T-cell (primary cell): ENCODE data around the gene MSLN. TPM values are rescaled to one million over a fixed set of nuclear protein-coding genes. Genes with fewer than 3 reads are reported as not detected.
A peak's percentile ranks its signal among the peaks of the same experiment; 100 is the strongest.
"Not testable (repeated sequence)": the region's sequence is repeated elsewhere in the genome, so short reads cannot be mapped to it uniquely, and the experiment has no call there.

Experiments
- ATAC-seq, 4 experiments: fragments of 200-7000 bp in 3 of 4; fragments of 150-1000 bp in 1 of 4; cut with Tn5 transposase; replicated peaks in 1 of 4; 1 replicate in 3 of 4; 2 replicates in 1 of 4; pipeline ENCODE4 v1.10.0; 2021; ENCODE audit warnings: moderate library complexity in 3 of 4, mild to moderate bottlenecking in 2 of 4, moderate number of reproducible peaks in 1 of 4
- CTCF ChIA-PET, 2 donors: fragments of 300-600 bp; sonication (Branson Sonifier 250); formaldehyde crosslinking; loops; one replicate each; lab custom pipeline; 2022; ENCODE audit warnings: antibody characterized with exemption in 2 of 2; lab: Charles Lee
- POLR2A ChIA-PET, 2 donors: fragments of 300-600 bp; sonication (Branson Sonifier 250); formaldehyde crosslinking; loops; one replicate each; lab custom pipeline; 2022; ENCODE audit warnings: antibody characterized with exemption in 2 of 2; lab: Charles Lee
- DNase-seq, 35 experiments: peaks; one replicate each; pipeline versions ENCODE4 v3.0.0 to v3.0.0-alpha.2; 2013 to 2023
- H3K27ac ChIP-seq: one replicate; pipeline ENCODE4 v1.5.1; 2013; ENCODE audit warnings: low read length
- H3K27me3 ChIP-seq, 2 experiments: replicated peaks in 1 of 2; 1 replicate in 1 of 2; 2 replicates in 1 of 2; pipeline versions ENCODE4 v1.6.1 to v1.7.0; 2013; ENCODE audit warnings: low read length in 1 of 2, mixed read lengths in 1 of 2; ENCODE audit not compliant: control insufficient read depth in 2 of 2, insufficient read depth in 2 of 2; ENCODE audit errors: extremely low read depth in 1 of 2
- H3K36me3 ChIP-seq, 2 donors: 1 replicate in 1 of 2; 2 replicates in 1 of 2; pipeline versions ENCODE4 v1.6.1 to v1.7.0; 2013; ENCODE audit warnings: low read length in 1 of 2; ENCODE audit not compliant: control insufficient read depth in 2 of 2, insufficient read depth in 1 of 2; ENCODE audit errors: extremely low read depth in 1 of 2
- H3K4me1 ChIP-seq, 2 experiments: 1 replicate in 1 of 2; 2 replicates in 1 of 2; pipeline versions ENCODE4 v1.6.1 to v1.7.0; 2013; ENCODE audit warnings: low read length in 2 of 2, mixed read lengths in 1 of 2; ENCODE audit not compliant: insufficient read depth in 2 of 2, control insufficient read depth in 1 of 2; ENCODE audit errors: extremely low read depth in 1 of 2
- H3K4me3 ChIP-seq, 2 donors: 1 replicate in 1 of 2; 2 replicates in 1 of 2; pipeline versions ENCODE4 v1.5.1 to v1.7.0; 2013; ENCODE audit warnings: mild to moderate bottlenecking in 2 of 2, low read length in 1 of 2, moderate library complexity in 1 of 2; ENCODE audit not compliant: control insufficient read depth in 1 of 2; ENCODE audit errors: extremely low read depth in 1 of 2
- H3K9me3 ChIP-seq: 2 replicates; pipeline ENCODE4 v1.7.0; 2013
- H3K27ac Mint-ChIP-seq, 2 donors: one replicate each; pipeline ENCODE4 v1.8.0; 2020 to 2021; ENCODE audit warnings: mild to moderate bottlenecking in 2 of 2, mixed read lengths in 2 of 2
- H3K27me3 Mint-ChIP-seq, 2 donors: one replicate each; pipeline ENCODE4 v1.8.0; 2021 to 2022; ENCODE audit warnings: mixed read lengths in 2 of 2
- H3K36me3 Mint-ChIP-seq: one replicate; pipeline ENCODE4 v1.8.0; 2021; ENCODE audit warnings: mixed read lengths
- H3K4me1 Mint-ChIP-seq, 3 donors: one replicate each; pipeline ENCODE4 v1.8.0; 2020 to 2022; ENCODE audit warnings: mixed read lengths in 3 of 3, mild to moderate bottlenecking in 1 of 3
- H3K4me3 Mint-ChIP-seq, 3 donors: one replicate each; pipeline ENCODE4 v1.8.0; 2020 to 2022; ENCODE audit warnings: mild to moderate bottlenecking in 3 of 3, mixed read lengths in 3 of 3, moderate library complexity in 3 of 3
- H3K9me3 Mint-ChIP-seq, 3 donors: one replicate each; pipeline ENCODE4 v1.8.0; 2020 to 2022; ENCODE audit warnings: mixed read lengths in 3 of 3
- WGBS: methylation state at CpG from one replicate; pipeline ENCODE4 v1.1.5; 2013; ENCODE audit warnings: missing lambda C conversion rate; ENCODE audit not compliant: insufficient coverage; 5-methylcytosine and 5-hydroxymethylcytosine counted together
- total RNA-seq, 35 experiments: library from RNA in 6 of 35; stranded (reverse) in 6 of 35; fragments of 120-200 nt in 1 of 35; gene quantifications; one replicate each; pipeline versions ENCODE4 v1.2.1 to v1.2.4 and lab custom pipeline; 2013 to 2026

The MSLN gene
- total RNA-seq (under 1 TPM in 2 of 5 donors, not detected in 3; 0.55 to 0.60 TPM), total RNA-seq (lab: John Stamatoyannopoulos, UW) (0 to 0.14 (median 0) reads per million in 29 experiments)
- 0.09 TPM for total RNA-seq (2013)

GRCh38 chr16:760545-761343 is at the start of gene MSLN:
TSS of gene MSLN (plus strand) at chr16:760734. CDS start at chr16:762681, 1,947 bp downstream.
- H3K4me1 Mint-ChIP-seq = peaks cover 0 to 6% (median 0%) of the 10 kb centered on the region in 3 donors
- POLR2A ChIA-PET = no interaction called here
- DNase-seq = no peak
- no peaks in the 10 kb centered on the region for H3K36me3 Mint-ChIP-seq
- CTCF ChIA-PET = no interaction called here
- H3K4me1 ChIP-seq = no peaks in the 10 kb centered on the region
- H3K27ac ChIP-seq = no peak within 1 kb of the TSS
- H3K4me3 Mint-ChIP-seq = no peak within 1 kb of the TSS
- H3K27me3 Mint-ChIP-seq = peaks cover 8 to 10% of the 10 kb centered on the region in 2 donors
- WGBS = 83% methylated on average over 36 of the region's 37 CpGs
- no peaks in the 10 kb centered on the region for H3K9me3 ChIP-seq
- no peak within 1 kb of the TSS for H3K27ac Mint-ChIP-seq
- ATAC-seq = no peak
- H3K9me3 Mint-ChIP-seq = peaks cover 0 to 3% (median 0%) of the 10 kb centered on the region in 3 donors
- peaks cover 0 to 35% of the 10 kb centered on the region in 2 experiments for H3K27me3 ChIP-seq
- no peaks in the 10 kb centered on the region for H3K36me3 ChIP-seq
- no peak within 1 kb of the TSS for H3K4me3 ChIP-seq

DNA sequence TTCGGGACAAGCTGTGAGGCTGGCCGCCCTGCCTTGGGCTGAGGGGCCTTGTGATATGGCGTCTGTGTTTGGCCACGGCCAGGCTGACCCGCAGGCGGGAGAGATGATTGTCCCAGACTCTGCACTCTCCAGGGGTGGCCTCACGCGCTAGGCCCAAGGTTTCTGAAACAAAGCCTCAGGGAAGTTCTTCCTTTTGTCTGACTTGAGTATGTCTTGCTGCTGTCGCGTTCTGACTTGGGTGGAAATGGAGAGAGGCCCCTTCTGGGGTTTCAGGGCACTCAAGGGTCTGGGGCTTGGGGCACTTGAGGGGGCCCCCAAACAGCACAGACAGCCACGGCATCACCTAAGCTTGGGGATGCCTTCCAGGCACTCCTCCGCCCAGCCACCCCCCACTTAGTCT is 49.5 kb upstream of the MSLN start:
- no peaks in the 10 kb centered on the region for H3K36me3 Mint-ChIP-seq
- no peak overlapping the region for H3K27ac ChIP-seq
- no peaks in the 10 kb centered on the region for H3K36me3 ChIP-seq
- H3K27me3 ChIP-seq = peaks cover 8 to 76% of the 10 kb centered on the region in 2 experiments
- WGBS = 74% methylated on average over 11 of the region's 12 CpGs
- peaks cover 0 to 28% of the 10 kb centered on the region in 2 experiments for H3K4me1 ChIP-seq
- no peaks in the 10 kb centered on the region for H3K9me3 ChIP-seq
- no peak for DNase-seq
- H3K4me1 Mint-ChIP-seq = peaks cover 3 to 18% (median 5%) of the 10 kb centered on the region in 3 donors
- ATAC-seq = no peak
- ChIA-PET CTCF (interaction anchor here in 1 of 2 donors (2.1 kb wide), 1 partner anchor 16 kb away, joined by 5 read pairs; no protein-coding TSS in a partner anchor), POLR2A (no interaction called here)
- H3K27me3 Mint-ChIP-seq = peaks cover 25 to 49% of the 10 kb centered on the region in 2 donors
- H3K4me3 Mint-ChIP-seq = no peak overlapping the region
- no peaks in the 10 kb centered on the region for H3K9me3 Mint-ChIP-seq
- H3K27ac Mint-ChIP-seq = no peak overlapping the region
- H3K4me3 ChIP-seq = no peak overlapping the region

GRCh38 chr16:711548-712320 is 48.8 kb upstream of the MSLN start:
- Mint-ChIP-seq H3K9me3 (no peaks in the 10 kb centered on the region), H3K27me3 (peaks cover 23 to 48% of the 10 kb centered on the region in 2 donors), H3K36me3 (no peaks in the 10 kb centered on the region), H3K4me3 (no peak overlapping the region), H3K4me1 (peaks cover 6 to 16% (median 7%) of the 10 kb centered on the region in 3 donors), H3K27ac (no peak overlapping the region)
- WGBS = 10% methylated on average over 8 of the region's 25 CpGs
- POLR2A ChIA-PET = no interaction called here
- CTCF ChIA-PET = interaction anchor here (0.8 to 2.1 kb wide), 6 partner anchors 9 to 391 kb away, joined by 3 to 5 read pairs (median 4); partner anchors contain the start of genes ANTKMT (in 1 of the 2), CCDC78 (in 1 of the 2), CHTF18 (in 1 of the 2) and RPUSD1 (in 1 of the 2)
- ATAC-seq = peak; percentile 41 to 55 (median 44)
- no peak overlapping the region for H3K4me3 ChIP-seq
- no peak overlapping the region for H3K27ac ChIP-seq
- peak; percentile 40 to 89 (median 67) for DNase-seq
- H3K27me3 ChIP-seq = peaks cover 8 to 76% of the 10 kb centered on the region in 2 experiments
- H3K9me3 ChIP-seq = no peaks in the 10 kb centered on the region
- peaks cover 0 to 28% of the 10 kb centered on the region in 2 experiments for H3K4me1 ChIP-seq
- H3K36me3 ChIP-seq = no peaks in the 10 kb centered on the region

DNA sequence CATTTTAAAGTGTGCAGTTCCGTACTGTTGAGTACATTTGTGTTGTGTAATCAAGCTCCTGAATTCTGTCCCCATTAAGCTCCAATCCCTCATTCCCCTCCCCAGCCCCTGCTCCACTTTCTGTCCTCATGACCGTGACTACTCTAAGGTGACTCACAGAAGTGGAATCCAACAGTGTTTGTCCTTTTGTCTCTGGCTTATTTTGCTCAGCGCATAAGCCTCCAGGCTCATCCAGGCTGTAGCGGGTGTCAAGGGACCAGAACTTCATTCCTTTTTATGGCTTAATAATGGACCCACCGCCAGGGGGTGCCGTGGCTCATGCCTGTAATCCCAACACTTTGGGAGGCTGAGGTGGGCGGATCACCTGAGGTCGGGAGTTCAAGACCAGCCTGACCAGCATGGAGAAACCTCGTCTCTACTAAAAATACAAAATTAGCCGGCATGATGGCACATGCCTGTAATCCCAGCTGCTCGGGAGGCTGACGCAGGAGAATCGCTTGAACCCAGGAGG is 47.7 kb upstream of the MSLN start:
- 51% methylated on average over 3 of the region's 13 CpGs for WGBS
- CTCF ChIA-PET = interaction anchor here (0.5 to 1.6 kb wide), 4 partner anchors 8 to 473 kb away, joined by 3 to 5 read pairs (median 4); partner anchors contain the start of genes ANTKMT (in 1 of the 2) and CCDC78 (in 1 of the 2)
- peaks cover 0 to 28% of the 10 kb centered on the region in 2 experiments for H3K4me1 ChIP-seq
- H3K4me3 Mint-ChIP-seq = peak overlapping the region in 1 of 3 donors; percentile 12
- H3K27ac Mint-ChIP-seq, H3K4me3 ChIP-seq, POLR2A ChIA-PET, H3K36me3 Mint-ChIP-seq, H3K9me3 Mint-ChIP-seq, H3K9me3 ChIP-seq, ATAC-seq, H3K27ac ChIP-seq, H3K36me3 ChIP-seq: not testable (repeated sequence)
- H3K4me1 Mint-ChIP-seq = peaks cover 6 to 14% (median 7%) of the 10 kb centered on the region in 3 donors
- peaks cover 21 to 40% of the 10 kb centered on the region in 2 donors for H3K27me3 Mint-ChIP-seq
- H3K27me3 ChIP-seq = peaks cover 8 to 71% of the 10 kb centered on the region in 2 experiments
- peak in 13 of 35 experiments; percentile 26 to 61 (median 37) for DNase-seq

DNA sequence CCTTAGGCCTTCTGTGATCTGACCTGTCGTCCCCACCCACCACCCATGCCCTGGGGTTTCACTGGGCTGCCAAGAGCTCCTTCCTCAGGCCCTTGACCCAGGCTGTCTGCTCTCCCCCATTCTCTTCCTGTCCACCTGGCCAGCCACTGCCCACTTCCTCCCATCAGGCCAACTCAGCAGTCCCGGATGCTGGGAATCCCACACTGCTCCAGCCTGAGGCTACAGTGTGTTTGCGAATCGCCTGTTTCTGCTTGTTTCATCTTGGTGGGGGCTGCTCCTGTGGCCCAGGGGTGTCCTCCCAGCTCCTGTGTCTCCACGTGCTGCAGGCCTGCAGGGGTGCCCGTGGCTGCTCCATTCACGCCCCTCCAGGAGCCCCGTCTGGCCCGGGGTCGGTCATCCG is 46.5 kb upstream of the MSLN start:
- Histone ChIP-seq H3K4me3 (no peak overlapping the region), H3K36me3 (no peaks in the 10 kb centered on the region), H3K27ac (no peak overlapping the region), H3K4me1 (peaks cover 0 to 36% of the 10 kb centered on the region in 2 experiments), H3K27me3 (peaks cover under 1 to 63% of the 10 kb centered on the region in 2 experiments), H3K9me3 (no peaks in the 10 kb centered on the region)
- CTCF ChIA-PET = no interaction called here
- DNase-seq (no peak), ATAC-seq (no peak)
- 67% methylated on average over 10 of the region's 11 CpGs for WGBS
- peak overlapping the region in 2 of 3 donors; percentile 21 to 51 for H3K4me3 Mint-ChIP-seq
- POLR2A ChIA-PET = interaction anchor here in 1 of 2 donors (0.6 kb wide), 1 partner anchor 29 kb away, joined by 3 read pairs; no protein-coding TSS in a partner anchor
- no peaks in the 10 kb centered on the region for H3K36me3 Mint-ChIP-seq
- peaks cover 14 to 28% of the 10 kb centered on the region in 2 donors for H3K27me3 Mint-ChIP-seq
- peak overlapping the region in 1 of 2 donors; percentile 39 for H3K27ac Mint-ChIP-seq
- H3K4me1 Mint-ChIP-seq = peaks cover 7 to 16% (median 10%) of the 10 kb centered on the region in 3 donors
- H3K9me3 Mint-ChIP-seq = no peaks in the 10 kb centered on the region
